ENCODE results near the gene DAB2. TPM values are rescaled to one million over a fixed set of nuclear protein-coding genes. Genes with fewer than 3 reads are reported as not detected.

The DAB2 gene
- total RNA-seq, 2 experiments from 2014 or later: not detected

DNA sequence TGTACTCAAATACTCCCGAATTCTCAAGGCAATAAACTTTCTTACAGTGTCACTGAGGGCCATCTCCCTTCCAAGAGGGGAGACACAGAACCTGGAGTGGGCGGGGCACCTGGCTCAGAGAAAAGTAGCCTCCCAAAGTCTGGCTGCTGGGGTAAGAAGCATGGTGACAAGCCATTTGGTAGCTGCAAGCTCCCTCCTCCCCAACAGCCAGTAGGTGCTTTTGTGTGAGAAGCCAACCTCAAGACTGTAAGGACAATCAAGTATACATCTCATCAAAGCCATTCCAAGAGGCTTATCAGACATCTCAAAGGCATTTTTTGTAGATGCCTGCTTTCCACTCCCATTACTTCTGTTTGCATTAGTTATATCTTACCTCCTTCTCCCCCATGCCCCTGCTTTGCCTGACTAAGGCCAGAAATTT lies 1.4 kb downstream of the DAB2 start:
- Mint-ChIP-seq H3K4me3 (no peak overlapping the region), H3K36me3 (no peaks in the 10 kb centered on the region), H3K4me1 (peaks cover 10% of the 10 kb centered on the region), H3K27ac (no peak overlapping the region), H3K9me3 (ENCODE audit: low read depth) (no peaks in the 10 kb centered on the region), H3K27me3 (peaks cover 56% of the 10 kb centered on the region)
- CTCF ChIA-PET: interaction anchor here (1.6 kb wide), 1 partner anchor 14 kb away, joined by 4 read pairs; no protein-coding TSS in a partner anchor
- no peak for DNase-seq
- no peak for ATAC-seq

DNA sequence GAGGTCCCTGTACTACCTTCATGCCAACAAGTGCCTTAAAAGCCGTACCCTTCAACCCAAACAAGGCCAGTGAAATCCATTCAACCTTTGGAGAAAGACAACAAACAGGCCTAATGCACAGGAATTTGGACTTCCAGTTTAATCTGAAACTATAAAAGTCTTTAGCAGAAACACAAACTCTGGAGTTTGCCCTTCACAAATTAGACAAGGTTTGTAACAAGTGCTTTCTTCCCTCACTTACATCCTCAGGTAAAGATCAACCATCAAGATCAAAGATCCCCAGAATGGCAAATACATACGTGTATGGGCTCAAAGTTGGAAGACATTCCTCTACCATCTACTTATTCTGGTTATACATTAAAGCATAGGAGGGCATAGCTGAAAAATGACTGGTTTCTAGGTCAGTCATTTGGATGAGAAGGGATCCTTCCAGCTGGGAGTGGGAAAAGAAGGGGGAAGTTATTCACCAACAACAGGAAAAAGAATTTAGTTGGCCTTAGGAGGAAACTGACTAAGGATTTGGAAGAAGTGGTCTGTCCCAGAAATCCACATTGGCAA lies 2.0 kb downstream of the DAB2 start:
- H3K4me3 Mint-ChIP-seq: no peak overlapping the region
- CTCF ChIA-PET: no interaction called here
- no peaks in the 10 kb centered on the region for H3K36me3 Mint-ChIP-seq
- peaks cover 56% of the 10 kb centered on the region for H3K27me3 Mint-ChIP-seq
- no peak overlapping the region for H3K27ac Mint-ChIP-seq
- H3K9me3 Mint-ChIP-seq (ENCODE audit: low read depth): no peaks in the 10 kb centered on the region
- DNase-seq (no peak), ATAC-seq (no peak)
- H3K4me1 Mint-ChIP-seq: peaks cover 10% of the 10 kb centered on the region

- ATAC-seq: no peak
- H3K27me3 Mint-ChIP-seq: peaks cover 55% of the 10 kb centered on the region
- no peak overlapping the region for H3K27ac Mint-ChIP-seq
- no peaks in the 10 kb centered on the region for H3K9me3 Mint-ChIP-seq (ENCODE audit: low read depth)
- CTCF ChIA-PET: no interaction called here
- peaks cover 10% of the 10 kb centered on the region for H3K4me1 Mint-ChIP-seq
- no peak overlapping the region for H3K4me3 Mint-ChIP-seq
- no peak for DNase-seq
- H3K36me3 Mint-ChIP-seq: no peaks in the 10 kb centered on the region
Observed at GRCh38 chr5:39422036-39422606, 2.7 kb downstream of the DAB2 start.

DNA sequence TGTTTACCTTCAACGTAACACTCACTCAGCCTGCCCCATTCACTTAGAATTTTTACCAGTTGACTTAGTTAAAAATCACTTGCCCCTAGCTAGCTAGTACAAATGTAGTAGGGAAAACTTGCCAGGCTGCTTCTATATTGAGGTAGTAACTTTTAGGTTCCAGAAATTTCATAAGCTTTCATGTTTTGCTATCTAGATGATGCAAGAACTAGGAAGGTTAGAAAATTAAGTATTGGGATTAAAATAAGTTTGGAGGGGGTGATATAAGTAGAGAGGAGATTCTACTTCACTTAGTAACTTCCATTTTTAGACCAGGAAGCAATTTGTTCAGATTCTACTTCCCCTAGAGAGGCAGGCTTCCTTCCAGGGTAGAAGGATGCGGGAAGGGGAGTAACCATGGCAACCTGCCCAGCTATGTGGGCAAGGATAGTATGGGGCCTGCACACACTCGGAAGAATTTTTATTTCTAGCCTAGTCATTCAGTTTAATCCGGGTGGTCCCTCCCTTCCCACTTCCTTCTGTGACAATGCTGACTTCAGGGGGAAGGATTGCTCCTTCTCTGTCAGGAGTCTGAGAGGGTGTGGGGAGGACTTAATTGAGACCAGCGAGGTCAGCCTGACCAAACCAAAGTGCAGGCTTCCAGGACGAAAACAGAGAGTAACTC lies 4.2 kb downstream of the DAB2 start:
- ATAC-seq (no peak), DNase-seq (no peak)
- CTCF ChIA-PET: interaction anchor here (1.2 kb wide), 1 partner anchor 45 kb away, joined by 5 read pairs; no protein-coding TSS in a partner anchor
- Mint-ChIP-seq H3K36me3 (no peaks in the 10 kb centered on the region), H3K9me3 (ENCODE audit: low read depth) (no peaks in the 10 kb centered on the region), H3K4me1 (peaks cover 10% of the 10 kb centered on the region), H3K27me3 (peaks cover 44% of the 10 kb centered on the region), H3K4me3 (no peak overlapping the region), H3K27ac (no peak overlapping the region)

DNA sequence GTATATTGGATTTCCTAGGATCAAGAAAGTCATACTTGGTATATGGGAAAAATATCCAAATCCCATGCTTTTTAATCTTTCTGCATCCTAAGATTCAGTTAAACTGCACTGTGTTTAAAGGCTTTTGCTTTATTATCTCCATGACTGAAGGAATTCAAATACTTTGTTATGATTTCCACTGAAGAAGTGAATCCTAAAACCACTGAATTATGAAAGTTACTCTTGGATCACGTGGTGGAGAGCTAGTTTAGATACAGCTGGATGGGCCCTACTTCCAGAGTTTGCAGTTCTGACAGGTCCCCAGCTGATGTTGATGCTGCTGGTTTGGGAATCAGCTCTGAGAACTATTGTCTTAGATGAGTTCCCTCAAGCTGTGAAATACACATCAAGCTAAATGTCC lies 5.0 kb downstream of the DAB2 start:
- Mint-ChIP-seq H3K36me3 (no peaks in the 10 kb centered on the region), H3K4me1 (peaks cover 5% of the 10 kb centered on the region), H3K27ac (no peak overlapping the region), H3K27me3 (peaks cover 37% of the 10 kb centered on the region), H3K4me3 (no peak overlapping the region), H3K9me3 (ENCODE audit: low read depth) (no peaks in the 10 kb centered on the region)
- DNase-seq: no peak
- no peak for ATAC-seq
- CTCF ChIA-PET: interaction anchor here (1.2 kb wide), 1 partner anchor 44 kb away, joined by 5 read pairs; no protein-coding TSS in a partner anchor

DNA sequence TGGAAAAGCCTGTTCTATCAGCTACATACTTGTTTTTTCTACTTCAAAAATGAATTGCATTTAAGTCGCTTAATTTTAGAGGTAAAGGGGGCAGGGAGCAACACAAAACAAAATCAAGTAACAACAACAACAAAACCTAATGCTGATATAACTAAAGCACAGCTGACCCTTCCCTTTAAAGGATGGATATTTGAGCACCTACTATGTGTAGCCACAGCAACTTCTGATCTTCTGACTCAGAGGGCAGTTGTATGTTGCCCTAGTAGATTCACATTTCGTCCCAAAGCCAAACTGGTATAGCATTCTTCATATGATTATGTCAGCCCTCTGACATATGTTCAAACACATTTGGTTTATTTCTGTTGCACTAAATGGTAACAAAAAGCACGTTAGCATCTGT lies 6.8 kb downstream of the DAB2 start:
- no peak overlapping the region for H3K27ac Mint-ChIP-seq
- CTCF ChIA-PET: no interaction called here
- H3K4me3 Mint-ChIP-seq: no peak overlapping the region
- no peaks in the 10 kb centered on the region for H3K4me1 Mint-ChIP-seq
- peaks cover 24% of the 10 kb centered on the region for H3K27me3 Mint-ChIP-seq
- no peak for DNase-seq
- no peak for ATAC-seq
- H3K36me3 Mint-ChIP-seq: no peaks in the 10 kb centered on the region
- H3K9me3 Mint-ChIP-seq (ENCODE audit: low read depth): no peaks in the 10 kb centered on the region

DNA sequence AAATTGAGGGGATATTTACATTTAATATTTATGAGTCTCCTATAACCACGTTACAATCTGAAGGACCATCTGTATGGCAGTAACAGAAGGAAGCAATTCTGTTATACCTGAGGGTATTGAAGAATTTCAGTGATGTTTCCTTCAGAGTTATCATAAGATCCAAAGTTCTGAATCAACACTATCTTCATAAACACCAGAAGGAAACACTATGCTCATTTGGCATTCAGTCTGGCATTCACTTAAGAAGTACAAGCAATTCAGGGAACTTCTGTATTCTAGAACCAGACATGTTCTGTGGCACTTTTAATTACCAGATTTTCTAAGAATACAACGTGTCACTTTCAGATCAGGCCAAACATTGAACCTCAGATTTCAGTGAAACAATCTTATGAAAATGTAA lies 9.6 kb downstream of the DAB2 start:
- CTCF ChIA-PET: no interaction called here
- H3K9me3 Mint-ChIP-seq (ENCODE audit: low read depth): no peaks in the 10 kb centered on the region
- H3K27me3 Mint-ChIP-seq: peaks cover 20% of the 10 kb centered on the region
- no peak for ATAC-seq
- H3K4me1 Mint-ChIP-seq: no peaks in the 10 kb centered on the region
- no peaks in the 10 kb centered on the region for H3K36me3 Mint-ChIP-seq
- H3K4me3 Mint-ChIP-seq: no peak overlapping the region
- DNase-seq: no peak
- no peak overlapping the region for H3K27ac Mint-ChIP-seq

DNA sequence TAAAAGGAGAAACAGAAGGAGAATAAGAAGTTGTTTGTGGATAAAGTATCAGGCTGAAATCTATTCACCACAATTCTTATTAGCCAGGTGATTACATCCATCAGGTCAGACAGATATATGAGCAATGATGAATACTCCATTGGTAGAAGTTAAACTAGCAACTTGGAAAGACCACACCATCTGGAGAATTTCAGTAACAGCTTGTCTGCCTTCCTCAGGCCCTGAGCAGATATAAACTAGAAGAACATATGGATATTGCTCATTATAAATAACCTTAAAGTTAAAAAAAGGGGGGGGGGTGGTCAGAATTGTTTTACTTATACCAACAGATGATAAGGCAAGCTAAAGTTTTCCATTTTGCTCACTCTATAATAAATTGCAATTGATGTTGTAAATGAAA lies 10.4 kb downstream of the DAB2 start:
- peaks cover 26% of the 10 kb centered on the region for H3K27me3 Mint-ChIP-seq
- no peaks in the 10 kb centered on the region for H3K9me3 Mint-ChIP-seq (ENCODE audit: low read depth)
- no peak overlapping the region for H3K4me3 Mint-ChIP-seq
- DNase-seq: no peak
- H3K27ac Mint-ChIP-seq: no peak overlapping the region
- CTCF ChIA-PET: no interaction called here
- no peaks in the 10 kb centered on the region for H3K4me1 Mint-ChIP-seq
- no peaks in the 10 kb centered on the region for H3K36me3 Mint-ChIP-seq
- no peak for ATAC-seq

- no peak overlapping the region for H3K27ac Mint-ChIP-seq
- ATAC-seq (no peak), DNase-seq (no peak)
- H3K36me3 Mint-ChIP-seq: no peaks in the 10 kb centered on the region
- H3K9me3 Mint-ChIP-seq (ENCODE audit: low read depth): no peaks in the 10 kb centered on the region
- H3K27me3 Mint-ChIP-seq: peaks cover 31% of the 10 kb centered on the region
- CTCF ChIA-PET: no interaction called here
- H3K4me3 Mint-ChIP-seq: no peak overlapping the region
- H3K4me1 Mint-ChIP-seq: no peaks in the 10 kb centered on the region
Observed at GRCh38 chr5:39413771-39414170, 11.0 kb downstream of the DAB2 start.

GRCh38 chr5:39412721-39413394 lies 11.9 kb downstream of the DAB2 start:
- Mint-ChIP-seq H3K4me3 (no peak overlapping the region), H3K27ac (no peak overlapping the region), H3K4me1 (no peaks in the 10 kb centered on the region), H3K9me3 (ENCODE audit: low read depth) (no peaks in the 10 kb centered on the region), H3K27me3 (peaks cover 32% of the 10 kb centered on the region), H3K36me3 (no peaks in the 10 kb centered on the region)
- CTCF ChIA-PET: no interaction called here
- DNase-seq (no peak), ATAC-seq (no peak)

GRCh38 chr5:39411985-39412384 lies 12.8 kb downstream of the DAB2 start:
- DNase-seq: no peak
- Mint-ChIP-seq H3K4me1 (no peaks in the 10 kb centered on the region), H3K27ac (no peak overlapping the region), H3K27me3 (peaks cover 30% of the 10 kb centered on the region), H3K4me3 (no peak overlapping the region), H3K36me3 (no peaks in the 10 kb centered on the region), H3K9me3 (ENCODE audit: low read depth) (no peaks in the 10 kb centered on the region)
- no peak for ATAC-seq
- CTCF ChIA-PET: no interaction called here

DNA sequence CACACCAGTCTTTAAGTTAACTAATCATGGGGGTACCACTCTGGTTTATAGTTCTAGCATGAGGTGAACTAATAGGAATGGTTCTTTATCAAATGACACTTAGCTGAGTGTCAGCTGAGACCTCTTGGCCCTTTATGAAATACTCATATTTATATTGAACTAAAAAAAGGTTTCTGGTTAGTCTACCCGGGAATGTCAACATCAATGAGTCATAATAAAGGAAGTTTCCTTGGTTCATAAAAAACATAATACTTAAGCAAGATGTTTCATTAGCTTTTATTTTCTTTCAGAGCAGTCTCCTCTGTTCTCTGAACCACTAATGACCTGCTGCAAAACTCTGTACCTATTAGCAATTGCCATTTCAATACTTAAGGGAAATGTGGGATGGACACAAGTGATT lies 13.7 kb downstream of the DAB2 start:
- DNase-seq (no peak), ATAC-seq (no peak)
- Mint-ChIP-seq H3K27me3 (peaks cover 30% of the 10 kb centered on the region), H3K27ac (no peak overlapping the region), H3K36me3 (no peaks in the 10 kb centered on the region), H3K9me3 (ENCODE audit: low read depth) (no peaks in the 10 kb centered on the region), H3K4me3 (no peak overlapping the region), H3K4me1 (no peaks in the 10 kb centered on the region)
- CTCF ChIA-PET: no interaction called here

DNA sequence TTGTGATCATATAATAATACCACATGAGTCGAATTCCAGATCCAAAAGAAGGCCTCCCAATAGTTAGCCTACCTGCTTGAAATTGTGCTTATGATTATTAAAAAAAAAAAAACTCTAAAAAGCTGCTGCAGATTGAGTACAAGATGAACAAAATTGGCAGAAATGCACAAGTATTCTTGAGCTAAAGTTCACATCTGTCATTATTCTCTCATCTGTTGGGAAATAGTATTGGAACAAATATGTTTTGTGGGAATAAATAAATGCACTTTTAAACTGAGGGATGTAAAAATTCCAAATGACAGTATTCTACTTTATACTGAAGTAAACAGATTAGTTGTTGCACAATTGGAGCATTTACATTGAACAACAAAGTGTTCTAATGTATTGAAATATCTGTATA lies 15.7 kb downstream of the DAB2 start:
- no peaks in the 10 kb centered on the region for H3K36me3 Mint-ChIP-seq
- H3K27me3 Mint-ChIP-seq: peaks cover 28% of the 10 kb centered on the region
- no peak overlapping the region for H3K4me3 Mint-ChIP-seq
- ATAC-seq (no peak), DNase-seq (no peak)
- no peaks in the 10 kb centered on the region for H3K4me1 Mint-ChIP-seq
- H3K27ac Mint-ChIP-seq: no peak overlapping the region
- CTCF ChIA-PET: no interaction called here
- no peaks in the 10 kb centered on the region for H3K9me3 Mint-ChIP-seq (ENCODE audit: low read depth)
